Urinary bladder (tissue), 4 donors: Measurements from ENCODE around the gene ABCA10. TPM values are rescaled to one million over a fixed set of nuclear protein-coding genes. Genes with fewer than 3 reads are reported as not detected.
"Not testable (repeated sequence)": the region's sequence is repeated elsewhere in the genome, so short reads cannot be mapped to it uniquely, and the experiment has no call there.

Experiments used
- DNase-seq: peaks from one replicate; pipeline ENCODE4 v3.0.0-alpha.2; 2015; ENCODE audit errors: extremely low spot score
- H3K27ac ChIP-seq: one replicate; pipeline ENCODE4 v1.5.1; 2013; ENCODE audit warnings: low read depth, mild to moderate bottlenecking, moderate library complexity
- H3K36me3 ChIP-seq: one replicate; pipeline ENCODE4 v1.6.1; 2013; ENCODE audit warnings: mild to moderate bottlenecking, moderate library complexity; ENCODE audit not compliant: insufficient read depth
- H3K4me1 ChIP-seq: one replicate; pipeline ENCODE4 v1.6.1; 2013; ENCODE audit warnings: mild to moderate bottlenecking, moderate library complexity; ENCODE audit not compliant: insufficient read depth
- H3K4me3 ChIP-seq: one replicate; pipeline ENCODE4 v1.5.1; 2013; ENCODE audit warnings: low read depth, low read length
- WGBS: extraction: QIAGEN DNeasy Blood & Tissue Kit; methylation state at CpG from one replicate; pipeline ENCODE4 v1.1.7; 2013; 5-methylcytosine and 5-hydroxymethylcytosine counted together
- polyA plus RNA-seq: library from polyadenylated mRNA; stranded (reverse); fragments of 200-250 nt; gene quantifications from one replicate; pipeline ENCODE4 v1.2.3, GENCODE V29; 2013
- total RNA-seq: library from RNA; depleted of rRNA; stranded (reverse); fragments of >200 nt; gene quantifications from one replicate; pipeline ENCODE4 v1.2.3, GENCODE V29; 2014
- donor health status: healthy with polysubstance abuse.
- donor health status: healthy.

ABCA10 gene
- total and polyA plus RNA-seq, 2 donors: 3.3 to 40.4 TPM

DNA sequence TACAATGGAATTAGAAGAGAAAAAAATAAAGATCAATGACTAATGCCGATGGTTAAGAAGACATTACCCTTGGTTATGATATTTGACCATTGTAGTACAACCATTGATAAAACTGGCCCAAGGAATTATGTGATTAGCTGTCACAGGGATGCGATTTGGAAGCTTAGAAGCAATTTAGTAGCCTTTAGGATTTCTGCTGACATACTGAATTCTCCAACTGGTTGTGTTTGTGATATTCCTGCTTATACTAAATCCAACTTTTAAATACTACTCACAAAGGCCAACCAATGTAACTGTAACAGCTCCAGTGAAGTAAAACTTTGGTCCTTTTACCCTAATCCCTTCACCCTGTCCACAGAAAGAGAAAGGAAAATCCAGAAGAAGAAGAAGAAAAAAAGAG lies 55.5 kb downstream of the ABCA10 start:
- Histone ChIP-seq H3K4me1 (no peaks in the 10 kb centered on the region), H3K36me3 (peaks cover 2% of the 10 kb centered on the region), H3K4me3 (no peak overlapping the region), H3K27ac (no peak overlapping the region)
- DNase-seq: no peak
- WGBS: 89% methylated on average over 2 of the region's 2 CpGs

GRCh38 chr17:69170377-69170776 lies 58.2 kb downstream of the ABCA10 start:
- Histone ChIP-seq H3K4me3 (no peak overlapping the region), H3K27ac (no peak overlapping the region), H3K4me1 (no peaks in the 10 kb centered on the region), H3K36me3 (no peaks in the 10 kb centered on the region)
- no peak for DNase-seq

- not testable (repeated sequence) for H3K36me3 ChIP-seq, H3K27ac ChIP-seq, H3K4me1 ChIP-seq, DNase-seq, H3K4me3 ChIP-seq
These were observed 60.0 kb downstream of the ABCA10 start for GRCh38 chr17:69168642-69169041.

GRCh38 chr17:69166957-69167356 lies 61.7 kb downstream of the ABCA10 start:
- no peak overlapping the region for H3K4me3 ChIP-seq
- no peaks in the 10 kb centered on the region for H3K36me3 ChIP-seq
- no peak overlapping the region for H3K27ac ChIP-seq
- no peak for DNase-seq
- no peaks in the 10 kb centered on the region for H3K4me1 ChIP-seq
- 84% methylated on average over 2 of the region's 2 CpGs for WGBS

- Histone ChIP-seq H3K4me1 (no peaks in the 10 kb centered on the region), H3K27ac (no peak overlapping the region), H3K4me3 (no peak overlapping the region), H3K36me3 (no peaks in the 10 kb centered on the region)
- no peak for DNase-seq
These were observed 64.4 kb downstream of the ABCA10 start for GRCh38 chr17:69164206-69164605.

- no peak for DNase-seq
- H3K36me3 ChIP-seq: no peaks in the 10 kb centered on the region
- H3K27ac ChIP-seq: no peak overlapping the region
- H3K4me3 ChIP-seq: no peak overlapping the region
- no peaks in the 10 kb centered on the region for H3K4me1 ChIP-seq
These were observed 69.2 kb downstream of the ABCA10 start for GRCh38 chr17:69159418-69159817.

DNA sequence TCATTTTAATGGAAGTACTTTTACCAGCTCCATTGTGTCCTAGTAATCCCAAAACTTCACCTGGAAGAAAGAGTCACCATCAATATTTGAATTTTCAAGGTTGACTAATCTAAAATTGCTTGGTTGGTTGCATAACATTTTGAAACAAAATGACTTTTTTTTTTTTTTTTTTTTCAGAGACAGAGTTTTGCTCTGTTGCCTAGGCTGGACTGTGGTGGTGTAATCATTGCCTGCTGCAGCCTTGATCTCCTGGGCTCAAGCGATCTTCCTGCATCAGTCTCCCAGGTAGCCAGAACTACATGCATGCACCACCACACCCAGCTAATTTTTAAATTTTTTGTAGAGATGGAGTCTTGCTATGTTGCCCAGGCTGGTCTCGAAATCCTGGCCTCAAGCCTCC lies 74.4 kb downstream of the ABCA10 start:
- Histone ChIP-seq H3K36me3 (peaks cover 2% of the 10 kb centered on the region), H3K27ac (no peak overlapping the region), H3K4me1 (no peaks in the 10 kb centered on the region), H3K4me3 (no peak overlapping the region)
- no peak for DNase-seq
- 95% methylated on average over 2 of the region's 2 CpGs for WGBS

DNA sequence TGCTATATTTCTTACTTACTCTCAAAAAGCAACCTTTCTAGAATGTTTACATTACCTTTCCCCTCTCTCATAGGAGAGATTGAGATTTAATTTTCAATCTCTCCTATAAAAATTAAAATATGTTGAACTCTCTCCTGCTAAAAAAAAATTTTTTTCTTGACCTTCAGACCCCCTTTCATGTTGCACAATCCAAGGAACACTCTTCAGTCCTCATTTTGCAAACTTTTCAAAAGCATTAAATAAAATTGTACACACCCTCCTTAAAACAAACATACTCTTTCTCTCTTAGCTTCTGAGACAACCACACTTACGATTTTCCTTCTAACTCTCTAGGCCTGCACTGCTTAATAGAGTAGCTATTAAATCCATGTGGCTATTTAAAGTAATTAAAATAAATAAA lies 78.3 kb downstream of the ABCA10 start:
- Histone ChIP-seq H3K4me1 (no peaks in the 10 kb centered on the region), H3K27ac (no peak overlapping the region), H3K4me3 (no peak overlapping the region), H3K36me3 (peaks cover 2% of the 10 kb centered on the region)
- 45% methylated on average over 1 of the region's 1 CpG for WGBS
- DNase-seq: no peak

- no peak for DNase-seq
- no peak overlapping the region for H3K27ac ChIP-seq
- WGBS: 85% methylated on average over 2 of the region's 2 CpGs
- no peaks in the 10 kb centered on the region for H3K4me1 ChIP-seq
- H3K4me3 ChIP-seq: no peak overlapping the region
- peaks cover 2% of the 10 kb centered on the region for H3K36me3 ChIP-seq
These were observed 81.2 kb downstream of the ABCA10 start for GRCh38 chr17:69147460-69147859.

DNA sequence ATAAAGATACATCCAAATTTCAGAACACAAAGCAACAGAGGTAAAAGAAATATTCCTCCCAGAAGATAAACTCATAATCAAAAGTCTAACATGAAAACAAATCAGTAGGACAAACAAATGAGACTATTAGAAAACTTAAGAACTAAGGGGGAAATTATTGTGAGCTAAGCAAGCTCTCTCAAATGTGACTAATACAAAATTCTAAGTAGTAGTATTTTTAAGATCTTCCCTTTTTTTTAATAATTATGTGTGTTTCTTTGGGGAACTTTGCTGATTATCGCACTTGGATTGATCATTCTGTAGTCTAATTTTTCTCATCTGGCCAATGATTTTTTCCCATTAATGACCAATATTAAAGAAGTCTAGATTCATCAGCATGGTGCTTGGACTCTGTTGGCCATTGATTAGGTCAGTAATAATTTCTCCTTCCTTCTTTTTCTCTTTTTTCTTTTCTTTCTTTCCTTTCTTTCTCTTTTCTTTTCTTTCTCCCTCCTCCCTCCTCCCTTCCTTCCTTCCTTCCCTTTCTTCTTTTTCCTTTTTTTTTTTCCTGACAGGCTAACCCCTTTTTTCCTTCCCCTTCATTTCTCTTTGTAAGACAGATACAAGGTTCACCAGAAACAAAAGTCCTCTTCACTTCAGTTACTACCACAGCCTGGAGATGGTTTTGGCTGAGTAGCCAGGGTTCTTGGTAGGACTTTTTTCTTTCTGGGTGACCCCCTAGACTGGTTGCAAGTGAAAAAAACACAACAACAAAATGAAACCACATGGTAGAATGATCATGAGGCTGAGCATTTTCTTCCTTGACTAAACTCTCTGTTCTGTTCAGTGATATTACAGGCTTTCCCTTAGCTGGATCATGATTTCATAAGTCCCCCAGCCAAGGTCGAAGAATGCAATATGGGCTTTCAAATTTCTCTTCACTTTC lies 84.0 kb downstream of the ABCA10 start:
- no peak for DNase-seq
- H3K4me3 ChIP-seq: no peak overlapping the region
- H3K27ac ChIP-seq: peak overlapping the region; percentile 32
- H3K36me3 ChIP-seq: peaks cover 2% of the 10 kb centered on the region
- WGBS: 91% methylated on average over 2 of the region's 2 CpGs
- no peaks in the 10 kb centered on the region for H3K4me1 ChIP-seq

DNA sequence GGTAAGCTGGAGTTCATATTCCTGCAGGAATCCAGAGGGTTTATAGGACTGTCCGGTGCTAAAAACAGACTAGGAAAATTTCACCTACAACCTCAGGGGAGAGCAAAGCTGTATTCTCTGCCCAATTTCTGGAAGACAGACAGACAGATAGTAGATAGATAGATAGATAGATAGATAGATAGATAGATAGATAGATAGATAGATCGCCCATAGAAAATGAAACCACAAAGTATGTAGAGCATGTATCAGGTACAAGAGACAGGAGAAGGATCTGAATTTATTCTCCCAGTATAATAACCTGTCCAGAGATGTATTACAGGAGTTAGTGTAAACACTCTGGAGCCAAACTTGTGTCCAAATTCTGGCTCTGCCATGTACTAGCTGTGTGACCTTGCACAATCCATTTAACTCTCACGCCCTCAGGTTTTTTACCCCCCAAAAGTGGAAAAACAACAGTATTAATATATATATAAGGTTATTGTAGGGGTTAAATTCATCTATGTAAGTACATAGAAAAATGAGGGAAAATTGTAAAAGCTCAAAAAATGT lies 84.9 kb downstream of the ABCA10 start:
- Histone ChIP-seq H3K4me3 (no peak overlapping the region), H3K36me3 (no peaks in the 10 kb centered on the region), H3K27ac (no peak overlapping the region), H3K4me1 (no peaks in the 10 kb centered on the region)
- WGBS: 92% methylated on average over 3 of the region's 3 CpGs
- DNase-seq: no peak

GRCh38 chr17:69143151-69143550 lies 85.5 kb downstream of the ABCA10 start:
- WGBS: 89% methylated on average over 1 of the region's 1 CpG
- Histone ChIP-seq H3K27ac (no peak overlapping the region), H3K4me3 (no peak overlapping the region), H3K36me3 (no peaks in the 10 kb centered on the region), H3K4me1 (no peaks in the 10 kb centered on the region)
- DNase-seq: no peak

DNA sequence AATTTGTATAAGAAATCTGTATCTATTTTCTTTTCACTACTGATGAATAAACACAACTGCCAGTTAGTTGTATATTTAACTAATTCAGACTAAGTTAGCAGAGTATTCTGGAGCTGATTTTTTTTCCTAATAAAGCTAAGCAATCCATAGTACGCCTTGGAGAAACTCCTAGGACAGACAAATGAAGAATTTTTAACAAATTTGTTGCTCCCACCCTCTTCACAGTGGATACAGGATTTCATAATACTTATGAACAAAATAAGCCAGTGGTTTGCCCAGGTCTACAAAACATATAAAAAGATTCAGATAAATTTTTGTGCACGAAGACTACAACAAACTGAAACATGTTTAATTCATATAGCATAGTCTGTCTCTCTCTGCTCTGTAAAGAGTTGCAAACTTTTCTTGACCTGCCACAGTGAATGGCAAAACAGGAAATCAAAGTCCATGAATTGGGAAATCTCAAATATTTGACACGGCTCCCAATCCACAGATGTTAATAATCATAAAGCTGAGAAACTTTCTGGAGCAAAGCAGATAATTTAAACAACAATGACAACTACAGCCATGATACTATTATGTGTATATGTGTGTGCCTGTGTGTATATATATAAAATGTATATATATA lies 86.3 kb downstream of the ABCA10 start:
- WGBS: 32% methylated on average over 3 of the region's 3 CpGs
- H3K4me1 ChIP-seq: no peaks in the 10 kb centered on the region
- no peak overlapping the region for H3K27ac ChIP-seq
- peak overlapping the region; percentile 18 for H3K4me3 ChIP-seq
- no peaks in the 10 kb centered on the region for H3K36me3 ChIP-seq
- DNase-seq: no peak
